Colon (tissue), 2 donors: ENCODE results near the gene LARP4B.
"Not testable (repeated sequence)": the region's sequence is repeated elsewhere in the genome, so short reads cannot be mapped to it uniquely, and the experiment has no call there.

Source experiments
- FAIRE-seq: peaks from 2 replicates; lab custom pipeline; 2012; peaks lifted over from hg19 to GRCh38; lab: Jason Lieb, UNC
- donor health status: control.
- donor health status: control.

The LARP4B gene

DNA sequence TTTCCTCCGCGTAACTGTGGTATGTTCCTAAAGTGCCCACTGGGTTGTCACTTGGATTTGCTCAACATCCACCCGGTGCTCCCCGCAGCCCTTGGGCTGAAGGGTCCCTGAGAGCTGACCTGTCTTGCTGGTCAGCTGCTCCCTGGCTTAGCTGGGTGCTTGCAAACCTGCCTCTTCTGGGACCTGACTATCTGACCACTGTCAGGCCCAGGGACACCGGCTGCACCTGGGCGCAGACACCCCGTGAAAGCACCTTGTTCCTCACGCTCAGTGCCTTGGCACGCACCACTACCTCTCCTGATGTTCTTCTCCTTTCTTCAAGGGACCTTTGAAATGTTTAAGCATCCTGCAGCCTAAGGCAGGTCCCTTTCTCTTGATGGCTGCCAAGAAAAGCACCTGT is 26.6 kb upstream of the LARP4B start:
- no peak for FAIRE-seq

DNA sequence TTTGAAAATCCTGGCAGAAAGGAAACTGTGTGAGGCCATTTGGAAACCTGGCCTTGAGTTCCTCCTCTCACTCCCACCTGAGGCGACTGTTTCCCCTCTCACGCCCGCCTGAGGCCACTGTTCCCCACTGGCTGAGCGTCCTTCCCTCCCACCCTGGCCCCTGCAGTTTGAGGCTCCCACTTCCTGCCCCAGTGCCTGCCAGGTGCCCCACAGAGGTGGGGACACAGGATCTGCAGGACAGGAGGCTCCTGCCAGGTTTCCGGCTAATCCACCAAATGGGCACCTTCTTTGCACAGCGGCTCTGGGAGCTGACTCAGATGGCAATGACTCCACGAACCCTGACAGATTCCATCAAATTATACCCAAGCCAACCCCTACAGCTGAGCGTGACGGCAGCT is 24.3 kb upstream of the LARP4B start:
- FAIRE-seq, result no peak

DNA sequence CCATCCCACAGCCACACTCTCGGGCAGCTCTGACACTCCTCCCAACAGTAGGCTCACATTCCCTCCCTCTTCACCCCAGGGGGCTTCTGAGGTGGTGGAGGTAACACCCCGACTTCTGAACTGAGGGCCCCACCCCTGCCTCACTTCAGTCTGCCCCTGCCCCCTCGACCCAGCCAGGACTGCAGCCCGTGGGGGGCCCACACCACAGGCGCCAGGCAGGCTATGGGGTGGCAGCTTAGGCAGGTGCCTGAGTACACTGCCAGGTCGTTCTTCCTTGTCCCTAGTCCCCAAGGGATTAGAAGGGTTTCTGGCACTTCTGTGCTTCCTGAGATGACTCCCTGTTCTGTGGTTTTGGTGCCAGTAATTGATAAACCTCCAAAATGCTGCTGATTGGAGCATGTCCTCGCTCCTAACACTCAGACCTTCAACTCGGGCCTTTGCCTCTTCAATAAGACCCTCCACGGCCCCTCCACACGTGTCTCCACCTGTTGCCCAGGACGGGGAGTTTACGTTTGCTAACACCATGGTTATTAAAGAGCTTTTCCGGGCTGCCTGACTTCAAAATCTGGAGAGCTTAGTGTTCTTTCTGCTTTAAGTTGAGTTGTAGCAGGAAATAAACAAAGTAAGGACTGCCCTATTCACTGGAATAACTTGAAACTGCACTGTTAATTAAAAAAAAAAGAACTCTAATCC is 23.8 kb upstream of the LARP4B start:
- FAIRE-seq, result no peak

DNA sequence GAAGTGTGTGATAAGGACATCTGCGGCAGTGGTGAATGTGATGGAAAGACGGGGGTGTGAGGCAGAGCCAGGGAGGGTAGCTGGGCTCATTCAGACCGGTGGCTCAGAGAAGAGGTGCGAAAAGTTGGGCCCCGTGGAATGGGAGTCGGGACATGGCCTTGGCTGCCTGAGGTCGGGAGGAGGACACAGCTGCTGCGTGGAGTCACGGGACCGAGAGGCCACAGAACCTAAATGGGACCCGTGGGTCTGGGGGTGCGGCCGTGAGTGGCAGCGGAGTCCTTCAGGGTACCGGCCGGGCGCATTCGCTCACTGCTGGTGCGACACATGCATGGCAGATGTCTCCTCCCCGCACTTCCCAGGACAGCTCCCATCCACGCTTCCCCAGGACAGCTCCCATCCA is 22.9 kb upstream of the LARP4B start:
- no peak for FAIRE-seq

DNA sequence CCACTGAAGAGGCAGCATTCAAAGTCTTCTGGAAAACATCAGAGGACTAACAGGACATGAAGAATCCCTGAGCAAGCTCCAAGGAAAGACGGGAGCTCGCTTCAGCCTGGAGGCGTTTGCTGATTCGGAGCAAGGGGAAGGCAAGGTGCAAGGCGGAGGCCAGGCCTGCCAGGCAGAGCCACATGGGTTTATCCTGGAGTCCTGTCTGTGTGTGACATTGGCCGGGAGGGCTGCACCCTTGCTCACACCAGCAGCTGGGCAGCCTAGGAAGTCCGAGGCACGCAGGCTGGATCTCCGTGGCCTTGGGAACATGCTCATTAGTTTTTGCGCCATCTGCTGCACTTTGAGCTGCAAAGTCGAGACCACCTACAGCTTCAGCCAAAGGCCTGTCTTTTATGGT is 22.3 kb upstream of the LARP4B start:
- no peak for FAIRE-seq

DNA sequence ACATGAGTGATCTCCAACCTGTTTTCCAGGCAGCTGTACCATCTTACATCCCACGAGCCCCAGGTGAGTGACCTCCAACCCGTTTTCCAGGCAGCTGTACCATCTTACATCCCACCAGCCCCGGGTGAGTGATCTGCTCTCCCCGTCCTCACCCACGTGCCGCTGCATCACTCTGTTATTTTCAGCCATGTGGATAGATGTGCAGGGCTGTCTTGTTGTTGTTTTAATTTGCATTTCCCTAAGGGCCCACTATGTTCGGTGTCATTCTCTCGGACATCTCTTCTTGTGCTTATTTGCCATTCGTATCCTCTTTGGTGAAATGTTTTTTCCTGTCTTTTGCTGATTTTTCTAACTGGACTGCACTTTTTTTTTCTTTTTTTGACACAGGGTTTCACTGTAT is 17.9 kb upstream of the LARP4B start:
- no peak for FAIRE-seq

DNA sequence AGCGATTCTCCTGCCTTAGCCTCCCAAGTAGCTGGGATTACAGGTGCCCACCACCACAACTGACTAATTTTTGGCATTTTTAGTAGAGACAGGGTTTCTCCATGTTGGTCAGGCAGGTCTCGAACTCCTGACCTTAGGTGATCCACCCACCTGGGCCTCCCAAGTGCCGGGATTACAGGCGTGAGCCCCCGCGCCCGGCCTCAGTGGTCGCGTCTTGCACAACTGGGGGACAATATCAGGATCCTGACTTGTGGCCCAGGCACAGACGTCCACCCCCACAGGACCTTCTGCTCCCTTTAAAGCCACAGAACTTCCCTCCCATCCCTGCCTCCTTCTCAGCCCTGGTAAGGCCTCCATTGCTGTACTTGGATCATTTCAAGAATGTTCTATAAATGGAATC is 16.8 kb upstream of the LARP4B start:
- FAIRE-seq, result no peak

DNA sequence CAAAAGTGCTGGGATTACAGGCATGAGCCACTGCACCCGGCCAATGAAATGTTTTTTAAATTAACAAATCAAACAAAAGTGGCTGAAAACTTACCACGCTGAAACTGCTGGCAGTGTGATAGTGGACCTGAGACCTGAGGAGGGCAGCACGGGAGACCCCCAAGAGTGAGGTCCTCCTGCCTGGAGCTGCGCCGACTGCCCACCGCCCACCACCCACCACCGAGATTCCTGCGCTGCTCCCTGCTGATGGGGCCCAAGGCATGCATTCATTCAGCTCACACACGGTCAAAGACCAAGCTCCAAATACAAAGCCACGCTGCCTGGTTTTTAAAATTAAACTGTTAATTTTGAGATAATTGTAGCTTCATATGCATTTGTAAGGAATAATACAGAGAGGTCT is 16.4 kb upstream of the LARP4B start:
- no peak for FAIRE-seq

DNA sequence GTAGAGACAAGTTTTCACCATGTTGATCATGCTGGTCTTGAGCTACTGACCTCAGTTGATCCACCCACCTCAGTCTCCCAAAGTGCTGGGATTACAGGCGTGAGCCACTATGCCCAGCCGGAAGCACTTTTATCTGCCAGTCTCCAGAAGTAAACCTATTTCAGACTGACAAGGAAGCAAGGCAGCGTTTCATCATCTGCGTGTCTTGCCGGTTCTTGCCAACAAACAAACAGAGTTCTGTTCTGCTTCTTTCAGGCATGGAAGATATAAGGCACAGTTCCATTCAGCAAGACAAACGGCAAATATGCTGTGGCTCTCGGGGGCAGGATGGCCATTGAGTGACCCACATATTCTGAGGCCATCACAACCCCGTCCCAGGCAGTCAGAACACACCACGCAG is 15.5 kb upstream of the LARP4B start:
- FAIRE-seq, result no peak

DNA sequence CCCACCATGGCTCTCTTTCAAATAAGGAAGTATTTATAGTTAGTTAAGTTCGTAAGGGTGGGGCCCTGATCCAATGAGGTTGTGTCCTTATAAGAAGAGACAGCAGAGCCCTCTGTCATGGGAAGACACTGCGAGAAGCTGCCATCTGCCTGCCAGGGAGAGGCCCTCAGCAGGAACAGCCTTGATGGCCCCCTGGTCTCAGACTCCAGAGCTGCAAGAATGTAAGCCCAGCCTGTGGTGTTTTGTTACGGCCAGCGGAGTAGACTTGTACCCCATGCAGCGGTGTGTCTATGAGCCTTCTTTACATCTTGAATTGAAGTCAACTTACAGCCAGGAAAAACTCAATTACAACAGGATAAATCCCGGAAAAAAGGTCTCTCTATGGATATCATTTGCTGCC is 14.3 kb upstream of the LARP4B start:
- no peak for FAIRE-seq

DNA sequence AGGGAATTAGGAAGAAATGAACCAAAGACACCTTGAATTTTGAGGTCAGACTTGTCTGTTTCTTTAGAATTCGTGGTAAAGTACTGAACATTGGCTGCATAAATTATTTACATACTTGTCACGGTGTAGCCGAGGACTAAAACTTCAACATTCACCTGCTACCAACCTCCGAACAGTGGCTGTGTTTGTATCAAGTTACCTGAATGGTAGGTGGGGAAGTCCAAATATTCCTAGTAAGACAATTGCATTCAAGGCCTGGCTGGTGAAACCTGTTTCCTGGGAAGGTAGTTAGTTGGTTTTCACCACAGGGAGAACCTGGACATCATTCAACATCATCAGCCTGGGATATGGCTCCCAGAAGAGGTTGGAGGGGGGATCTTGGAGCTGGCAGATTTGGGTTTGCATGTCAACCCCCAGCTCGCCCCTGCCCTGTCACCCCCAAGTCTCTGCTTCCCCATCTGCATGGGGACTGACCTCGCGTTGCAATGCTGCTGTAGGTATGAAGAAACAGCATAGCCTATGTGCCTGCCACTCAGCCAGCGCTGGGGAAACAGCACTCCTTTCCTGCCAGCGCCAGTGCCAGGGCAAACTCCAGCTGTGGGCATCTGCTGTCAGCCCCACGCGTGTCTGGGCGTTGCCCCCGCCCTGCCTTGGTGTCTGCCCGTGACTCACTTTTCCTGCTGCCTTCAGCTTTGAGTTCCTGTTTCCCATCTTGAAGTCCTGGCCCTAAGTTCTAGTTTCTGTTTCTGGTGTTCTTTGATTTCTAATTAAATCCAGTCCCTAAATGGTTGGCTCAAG is 12.7 kb upstream of the LARP4B start:
- FAIRE-seq, result no peak

DNA sequence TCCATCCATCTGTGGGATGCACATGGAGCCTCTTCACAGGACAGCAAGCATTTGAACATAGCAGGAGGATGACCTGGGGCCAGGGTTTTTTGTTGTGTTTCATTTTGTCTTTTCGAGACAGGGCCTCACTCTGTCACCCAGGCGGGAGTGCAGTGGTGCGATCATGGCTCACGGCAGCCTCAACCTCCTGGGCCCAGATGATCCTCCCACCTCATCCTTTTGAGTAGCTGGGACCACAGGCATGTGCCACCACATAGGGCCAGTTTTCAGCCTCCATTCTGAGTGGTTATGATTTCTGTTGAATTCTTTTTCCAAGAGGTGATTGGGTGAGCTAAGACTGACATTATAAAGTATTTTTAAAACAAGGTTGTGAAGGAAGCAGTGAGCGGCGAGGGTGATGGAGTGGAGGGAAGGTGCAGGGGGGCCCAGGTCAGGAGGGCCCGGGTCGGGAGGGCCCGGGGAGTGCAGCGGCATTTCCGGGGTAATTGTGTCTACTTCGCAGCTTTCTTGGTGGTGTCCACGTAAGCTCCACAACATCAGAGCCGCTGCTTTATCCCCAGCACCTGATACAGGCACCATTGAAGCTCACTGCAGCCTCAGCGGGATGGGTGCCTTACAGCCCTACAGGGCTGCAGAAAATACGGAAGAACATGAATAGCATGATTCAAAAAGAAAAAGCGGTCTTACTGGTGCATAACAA is 12.0 kb upstream of the LARP4B start:
- FAIRE-seq, result no peak

DNA sequence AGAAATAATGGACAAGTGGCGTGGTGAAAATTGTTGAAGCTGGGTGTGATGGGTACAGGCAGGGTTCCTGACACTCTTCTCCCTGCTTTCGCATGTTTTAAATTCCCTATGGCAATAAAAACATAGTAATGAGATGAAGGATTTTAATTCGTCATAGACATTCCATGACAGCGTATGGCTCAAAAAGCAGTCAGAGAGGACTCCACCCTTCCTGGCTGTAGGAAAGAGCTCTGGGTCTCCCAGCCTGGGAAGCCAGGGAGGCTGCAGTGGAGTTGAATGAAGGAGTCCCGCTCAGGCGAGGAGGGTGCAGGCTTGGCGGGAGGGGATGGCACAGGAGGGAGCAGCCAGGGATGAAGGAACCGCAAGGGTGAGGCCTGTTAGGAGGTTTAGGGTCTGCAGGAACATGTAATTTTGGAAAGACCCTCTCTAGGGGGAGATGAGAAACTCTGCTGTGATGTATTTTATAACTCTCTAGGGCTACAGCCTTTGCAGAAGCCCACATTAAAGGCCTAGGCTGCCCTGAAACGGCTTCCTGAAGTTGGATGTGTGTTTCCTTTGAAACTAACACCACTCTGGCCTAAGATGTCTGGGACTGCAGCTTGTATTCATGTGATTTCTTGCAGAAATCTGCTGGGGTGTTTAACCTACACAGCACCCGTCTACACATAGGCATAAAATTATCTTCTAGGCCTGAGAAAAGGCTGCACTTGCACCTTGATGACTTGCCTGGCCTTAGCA is 7.6 kb upstream of the LARP4B start:
- FAIRE-seq, result no peak

DNA sequence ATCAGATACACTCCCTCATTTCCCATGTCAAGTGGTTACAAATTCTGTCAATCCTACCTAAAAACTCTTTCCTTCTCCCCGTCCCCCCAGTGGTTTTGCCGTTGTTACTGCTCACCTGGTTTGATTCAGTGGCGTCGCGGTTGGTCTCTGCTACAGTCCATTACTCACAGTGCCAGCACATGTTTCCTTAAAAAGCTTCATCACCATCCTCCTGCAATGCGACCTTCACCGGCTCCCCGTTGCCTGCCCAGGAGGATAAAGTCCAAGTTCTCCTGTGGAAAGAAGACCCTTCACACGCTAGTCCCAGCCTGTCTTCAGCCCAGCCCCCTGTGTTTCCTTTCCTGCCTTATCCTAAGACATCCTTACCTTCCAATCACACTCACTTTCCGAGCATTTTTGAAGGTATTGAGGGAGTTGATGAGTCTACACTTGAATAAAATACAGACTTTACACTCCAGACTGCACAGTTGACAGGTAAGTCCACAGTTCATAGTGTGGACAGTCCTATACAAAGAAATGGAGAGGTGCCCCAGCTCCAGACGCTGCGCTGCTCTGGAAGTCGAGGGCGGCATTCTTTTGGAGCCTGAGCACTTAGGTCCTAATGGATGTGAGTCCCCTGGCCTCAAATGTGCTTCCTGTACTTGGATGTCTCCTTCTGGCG is 3.4 kb upstream of the LARP4B start:
- no peak for FAIRE-seq

DNA sequence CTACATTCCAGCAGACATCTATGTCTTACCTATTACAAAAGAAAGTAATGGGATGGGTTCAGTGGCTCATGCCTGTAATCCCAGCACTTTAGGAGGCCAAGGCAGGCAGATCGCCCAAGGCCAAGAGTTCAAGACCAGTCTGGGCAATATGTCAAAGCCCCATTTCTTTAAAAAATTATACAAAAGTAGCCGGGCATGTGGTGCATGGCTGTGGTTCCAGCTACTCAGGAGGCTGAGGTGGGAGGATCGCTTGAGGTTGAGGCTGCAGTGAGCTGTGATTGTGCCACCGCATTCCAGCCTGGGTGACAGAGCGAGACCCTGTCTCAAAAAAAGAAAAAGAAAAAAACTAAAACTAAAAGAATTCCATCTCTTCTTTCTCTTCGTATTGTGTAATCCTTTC is 2.7 kb upstream of the LARP4B start:
- FAIRE-seq, result not testable (repeated sequence)

DNA sequence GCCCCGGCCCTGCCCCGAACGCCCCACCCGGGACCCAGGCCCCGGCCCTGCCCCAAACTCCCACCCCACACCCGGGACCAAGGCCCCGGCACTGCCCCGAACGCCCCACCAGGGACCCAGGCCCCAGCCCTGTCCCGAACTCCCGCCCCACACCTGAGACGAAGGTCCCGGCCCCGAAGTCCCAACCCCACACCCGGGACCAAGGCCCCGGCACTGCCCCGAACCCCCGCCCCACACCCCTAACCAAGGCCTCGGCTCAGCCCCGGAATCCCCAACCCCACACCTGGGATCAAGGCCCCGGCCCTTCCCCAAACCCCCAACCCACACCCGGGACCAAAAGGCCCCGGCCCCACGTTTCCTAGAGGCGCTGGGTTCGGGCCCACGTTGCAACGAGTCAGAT is 1.1 kb upstream of the LARP4B start:
- no peak for FAIRE-seq

DNA sequence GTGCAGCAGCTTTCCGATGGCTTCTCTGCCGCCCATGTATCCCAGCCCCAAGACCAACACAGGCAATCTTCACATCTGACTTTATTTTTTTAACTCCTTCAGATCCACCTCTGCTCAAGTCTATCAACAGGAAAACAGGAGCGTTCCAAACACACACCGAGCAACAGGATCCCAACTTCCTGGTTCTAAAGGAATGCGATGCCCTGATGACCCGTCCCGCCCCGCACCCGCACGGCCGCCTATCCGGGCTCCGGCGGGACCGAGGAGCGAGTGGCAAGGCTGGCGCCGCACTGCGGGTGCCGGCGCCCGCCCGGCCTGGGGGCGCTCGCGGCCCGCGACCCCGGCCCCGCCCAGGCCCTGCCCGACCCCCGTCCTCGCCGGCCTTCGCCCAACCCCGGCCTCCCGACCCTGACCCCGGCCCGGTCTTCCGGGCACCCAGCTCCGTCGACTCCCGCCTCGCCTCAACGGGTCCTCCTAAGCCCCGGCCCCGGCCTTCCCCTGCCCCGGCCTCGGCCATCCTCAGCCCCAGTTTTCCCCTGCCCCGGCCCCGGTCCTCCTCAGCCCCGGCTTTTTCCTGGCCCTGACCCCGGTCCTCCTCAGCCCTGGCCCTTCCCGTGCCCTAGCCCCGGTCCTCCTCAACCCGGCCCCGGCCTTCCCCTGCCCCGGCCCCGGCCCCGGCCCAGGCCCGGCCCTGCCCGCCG is 730 bp downstream of the LARP4B start:
- no peak for FAIRE-seq

DNA sequence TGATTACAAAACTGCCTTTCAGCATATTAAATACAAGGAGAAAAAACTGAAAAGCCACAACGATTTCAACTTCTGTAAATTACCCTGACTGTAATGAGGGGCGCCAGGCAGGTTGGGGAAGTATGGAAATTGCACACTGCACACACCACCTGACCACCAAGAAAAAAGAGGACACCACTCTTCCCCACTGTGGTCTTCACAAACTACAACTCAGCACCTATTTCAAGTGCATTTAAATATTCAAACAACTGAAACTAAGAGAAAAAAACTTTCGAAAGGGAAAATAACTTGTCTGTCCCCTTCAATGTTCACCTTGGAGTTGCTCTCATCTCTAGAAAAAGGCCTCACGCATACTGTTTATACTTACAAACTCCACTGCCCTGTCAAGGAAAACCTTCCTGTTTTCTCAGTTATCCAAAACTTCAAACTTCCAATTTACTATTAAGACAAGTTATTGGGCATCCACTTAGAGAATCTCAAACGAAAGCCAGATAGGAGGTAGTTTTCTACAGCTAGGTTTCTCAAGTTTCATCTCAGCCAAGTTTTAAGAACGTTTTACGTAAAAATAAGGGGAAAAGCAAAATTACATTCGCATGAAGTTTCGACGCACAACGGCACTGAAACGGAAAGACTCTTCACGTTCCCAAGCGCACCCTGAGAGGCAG is 1.4 kb downstream of the LARP4B start:
- no peak for FAIRE-seq

DNA sequence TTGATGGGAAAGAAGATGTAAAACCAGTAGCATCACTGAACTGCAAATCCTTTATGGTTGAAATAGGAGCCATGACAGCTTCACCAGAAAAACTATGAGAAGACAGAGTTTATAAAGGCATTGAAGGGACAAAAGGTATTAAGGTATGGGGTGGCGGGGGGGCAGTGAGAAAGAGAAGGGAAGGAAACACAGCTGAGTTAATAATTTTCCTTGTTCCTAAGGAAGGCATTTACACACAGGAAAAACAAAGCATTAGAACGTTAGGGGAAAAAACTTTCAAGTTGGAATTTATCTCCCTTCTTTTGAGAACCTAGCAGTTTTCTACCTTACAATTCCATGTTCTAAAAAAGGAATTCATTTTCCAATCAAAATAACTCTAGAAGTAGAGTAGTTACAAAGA is 4.4 kb downstream of the LARP4B start:
- no peak for FAIRE-seq

DNA sequence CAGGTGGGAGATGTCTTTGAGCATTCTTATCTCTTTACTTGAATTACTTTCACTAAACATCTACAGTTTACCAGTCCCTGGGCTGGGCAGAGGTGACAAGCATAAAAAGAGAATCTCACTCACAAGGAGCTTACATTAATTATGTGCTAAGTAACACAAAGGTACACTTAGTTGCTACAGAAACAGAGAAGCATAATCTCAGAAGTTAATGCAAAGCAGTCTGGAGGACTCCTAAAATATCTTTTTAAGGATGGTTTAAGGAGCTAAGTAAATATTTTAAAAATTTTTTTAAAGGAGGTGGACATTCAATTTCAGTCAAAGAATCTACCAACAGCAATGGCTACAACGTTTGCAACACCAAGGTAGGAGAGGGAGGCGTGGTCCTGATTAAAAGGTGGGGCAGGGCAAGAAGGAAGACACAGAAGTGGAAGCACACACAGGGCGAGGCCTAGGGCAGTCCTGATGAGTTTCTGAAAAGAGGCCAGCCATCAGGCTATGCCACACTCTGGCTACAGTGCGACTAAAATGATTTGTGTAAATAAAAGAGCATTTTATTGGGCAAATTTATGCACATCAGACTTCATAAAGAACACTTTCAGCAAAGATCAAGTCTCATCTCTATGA is 5.3 kb downstream of the LARP4B start:
- FAIRE-seq, result no peak

DNA sequence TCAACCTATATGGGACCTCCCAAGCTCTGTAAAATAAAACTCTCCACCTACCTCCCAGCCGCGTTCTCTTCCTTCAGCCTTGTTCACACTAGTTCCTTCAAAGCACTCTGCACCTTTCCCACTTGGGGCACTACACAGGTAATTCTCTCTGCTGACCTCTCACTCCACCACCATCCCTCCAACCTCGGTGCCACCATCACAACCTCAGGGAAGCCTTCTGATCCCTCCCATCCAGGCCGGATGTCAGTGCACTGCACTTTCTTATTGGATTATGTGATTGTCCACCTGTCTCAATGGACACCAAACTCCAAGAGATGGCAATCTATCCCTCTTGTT is 7.0 kb downstream of the LARP4B start:
- no peak for FAIRE-seq
